ENCODE data around the gene PSMB8.

The PSMB8 gene

DNA sequence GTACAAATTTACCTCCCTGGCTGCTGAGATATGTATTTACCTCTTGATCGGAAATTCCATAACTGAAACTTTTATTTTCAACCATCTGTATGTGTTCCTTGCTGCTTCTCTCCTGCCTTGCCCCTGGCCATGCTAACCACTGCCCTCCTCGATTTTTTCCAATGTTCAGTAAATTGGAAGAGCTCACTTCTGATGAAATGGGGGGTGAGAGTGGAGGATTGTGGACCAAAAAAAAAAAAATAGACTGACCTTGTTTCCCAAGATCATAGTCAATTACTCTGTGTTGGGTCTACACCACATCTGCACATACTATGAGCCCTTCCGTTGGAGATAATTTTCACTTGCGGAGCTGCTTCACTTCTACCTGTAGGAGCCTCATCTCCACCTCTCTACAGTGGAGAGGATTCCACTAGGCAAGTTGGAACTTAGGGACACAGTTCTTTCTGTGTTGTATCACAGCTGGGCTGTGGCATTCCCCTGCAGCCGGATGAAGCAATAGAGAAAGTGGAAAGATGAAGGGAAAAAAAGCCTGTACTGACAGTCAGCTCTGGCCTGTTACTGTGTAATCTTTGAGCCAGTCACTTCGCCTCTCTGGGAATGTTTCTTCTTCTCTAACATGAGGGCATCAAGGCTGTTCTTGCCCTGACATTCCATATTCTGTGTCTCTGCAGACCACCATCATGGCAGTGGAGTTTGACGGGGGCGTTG is 11.8 kb upstream of the PSMB8 start:
- no peak for DNase-seq (ENCODE audit: low spot score)

- no peak for DNase-seq (ENCODE audit: low spot score)
Measured at GRCh38 chr6:32854376-32855178, 10.7 kb upstream of the PSMB8 start.

DNA sequence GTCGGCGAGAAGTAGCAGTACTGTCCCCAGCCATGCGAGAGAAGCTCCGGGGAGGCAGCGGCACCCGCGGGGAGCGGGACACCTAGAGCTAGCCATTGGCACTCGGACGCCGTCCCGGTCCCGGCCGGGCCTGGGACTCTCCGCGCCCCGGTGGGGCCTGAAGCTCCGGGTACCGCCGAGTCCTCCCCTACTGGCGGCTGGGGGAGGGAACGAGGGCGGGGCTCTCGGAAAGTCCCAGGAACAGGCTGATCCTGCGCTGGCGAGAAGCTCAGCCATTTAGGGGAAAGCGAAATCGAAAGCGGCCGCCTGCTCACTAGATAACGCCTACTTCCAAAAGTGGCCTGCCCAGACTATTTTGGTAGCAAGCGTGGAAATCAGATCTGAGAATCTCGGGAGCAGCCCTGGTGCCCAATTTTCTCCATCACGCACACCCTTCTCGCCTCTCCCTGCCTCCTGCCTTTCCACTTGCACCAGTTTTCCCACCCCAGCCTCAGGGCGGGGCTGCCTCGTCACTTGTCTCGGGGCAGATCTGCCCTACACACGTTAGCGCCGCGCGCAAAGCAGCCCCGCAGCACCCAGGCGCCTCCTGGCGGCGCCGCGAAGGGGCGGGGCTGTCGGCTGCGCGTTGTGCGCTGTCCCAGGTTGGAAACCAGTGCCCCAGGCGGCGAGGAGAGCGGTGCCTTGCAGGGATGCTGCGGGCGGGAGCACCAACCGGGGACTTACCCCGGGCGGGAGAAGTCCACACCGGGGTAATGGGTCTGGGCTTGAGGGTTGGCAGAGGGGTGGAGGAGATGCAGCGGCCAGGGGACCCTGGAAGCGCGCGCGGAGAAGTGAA is 9.9 kb upstream of the PSMB8 start, which contains the start of the genes PSMB9 and TAP1:
PSMB9 (plus strand) TSS at position 652 of the 835 bp plus-strand sequence; CDS start at position 690, 38 bp downstream.
TAP1 (minus strand) TSS at position 164 of the 835 bp plus-strand sequence; CDS start at position 96, 68 bp downstream.
- peak; percentile 93 for DNase-seq (ENCODE audit: low spot score)

DNA sequence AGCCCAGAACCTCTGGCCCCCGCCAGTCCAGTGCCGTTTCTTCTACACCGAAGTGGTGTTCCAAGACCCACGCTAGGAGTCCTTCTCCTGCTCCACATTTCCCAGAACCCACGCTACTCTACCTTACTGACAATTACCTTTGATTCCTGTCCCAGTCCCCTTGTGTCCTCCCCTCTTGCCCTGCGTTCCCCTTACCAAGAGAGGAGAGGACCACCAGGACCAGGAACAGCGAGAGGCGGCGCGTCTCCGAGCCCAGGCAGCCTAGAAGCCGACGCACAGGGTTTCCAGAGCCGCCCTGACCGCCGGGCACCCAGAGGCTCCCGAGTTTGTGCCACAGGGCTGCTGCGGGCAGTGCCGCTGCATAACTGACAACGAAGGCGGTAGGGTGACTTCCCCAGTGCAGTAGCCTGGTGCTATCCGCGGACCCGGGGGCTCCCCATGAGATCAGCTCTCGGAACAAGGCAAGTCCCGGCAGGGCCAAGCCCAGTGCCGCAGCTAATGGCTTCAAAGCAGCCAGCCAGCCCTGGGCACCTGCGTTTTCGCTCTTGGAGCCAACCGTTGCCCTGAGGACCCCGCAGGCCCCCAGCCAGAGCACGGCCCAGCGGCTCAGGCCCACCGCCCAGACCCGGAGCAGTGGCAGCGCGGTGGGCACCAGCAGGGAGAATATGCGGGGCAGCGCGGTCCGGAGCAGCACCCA is 9.1 kb upstream of the PSMB8 start:
- no peak for DNase-seq (ENCODE audit: low spot score)

DNA sequence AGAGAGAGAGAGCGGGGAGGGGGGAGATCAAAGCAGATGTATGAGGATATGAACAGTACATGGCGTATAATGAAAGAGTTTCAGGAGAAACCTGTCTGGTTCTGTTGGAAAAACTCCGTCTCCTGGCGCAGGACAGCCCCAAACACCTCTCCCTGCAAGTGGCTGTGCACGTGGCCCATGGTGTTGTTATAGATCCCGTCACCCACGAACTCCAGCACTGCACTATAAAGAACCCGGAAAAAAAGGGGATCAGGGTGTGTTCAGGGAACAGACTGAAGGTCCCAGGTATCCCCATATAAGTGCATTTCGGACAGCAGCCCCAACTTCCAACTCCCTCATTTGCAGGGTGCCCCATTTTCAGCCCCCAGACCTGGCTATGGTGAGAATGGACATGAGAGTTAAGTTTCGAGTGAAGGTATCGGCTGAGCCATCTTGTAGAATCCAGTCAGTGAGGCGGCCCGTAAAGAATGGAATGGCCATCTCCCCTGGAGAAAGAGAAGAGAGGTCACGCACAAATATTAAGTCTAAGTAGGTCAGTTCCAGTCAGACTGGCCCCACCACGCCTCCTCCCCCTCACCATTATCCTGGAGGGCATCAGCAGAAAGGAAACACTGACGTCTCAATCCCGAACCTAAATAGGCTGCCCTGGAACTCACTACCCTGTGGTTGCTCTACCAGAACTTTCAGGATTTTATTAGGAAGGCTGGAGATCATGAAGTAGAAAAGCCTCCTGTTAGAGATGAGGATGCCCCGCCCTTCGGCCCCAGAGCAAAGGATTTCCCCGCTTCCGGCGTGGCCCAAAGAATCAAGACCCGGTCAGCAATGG is 8.4 kb upstream of the PSMB8 start:
- no peak for DNase-seq (ENCODE audit: low spot score)

GRCh38 chr6:32851025-32851424 is 7.2 kb upstream of the PSMB8 start:
- DNase-seq (ENCODE audit: low spot score) = no peak

GRCh38 chr6:32849126-32849525 is 5.3 kb upstream of the PSMB8 start:
- DNase-seq (ENCODE audit: low spot score) = no peak

DNA sequence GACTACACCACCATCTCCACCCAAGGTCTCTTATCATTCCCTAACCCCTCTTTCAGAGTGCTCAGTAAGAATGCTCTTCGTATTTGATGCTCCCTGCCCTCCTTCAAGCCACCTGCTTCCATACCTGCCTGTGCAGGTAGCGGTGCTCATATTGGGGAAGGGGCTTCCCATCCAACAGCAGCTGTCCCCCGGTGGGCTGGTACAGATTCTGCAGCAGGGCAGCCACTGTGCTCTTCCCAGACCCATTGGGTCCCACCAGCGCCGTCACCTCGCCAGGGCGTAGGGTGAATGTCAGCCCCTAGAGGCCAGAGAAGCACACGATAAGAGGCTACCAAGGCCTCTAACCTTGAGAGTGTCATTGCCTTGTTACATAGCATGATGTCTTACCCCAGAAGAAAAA is 3.9 kb upstream of the PSMB8 start:
- DNase-seq (ENCODE audit: low spot score) = no peak

GRCh38 chr6:32847004-32847403 is 3.2 kb upstream of the PSMB8 start:
- no peak for DNase-seq (ENCODE audit: low spot score)

DNA sequence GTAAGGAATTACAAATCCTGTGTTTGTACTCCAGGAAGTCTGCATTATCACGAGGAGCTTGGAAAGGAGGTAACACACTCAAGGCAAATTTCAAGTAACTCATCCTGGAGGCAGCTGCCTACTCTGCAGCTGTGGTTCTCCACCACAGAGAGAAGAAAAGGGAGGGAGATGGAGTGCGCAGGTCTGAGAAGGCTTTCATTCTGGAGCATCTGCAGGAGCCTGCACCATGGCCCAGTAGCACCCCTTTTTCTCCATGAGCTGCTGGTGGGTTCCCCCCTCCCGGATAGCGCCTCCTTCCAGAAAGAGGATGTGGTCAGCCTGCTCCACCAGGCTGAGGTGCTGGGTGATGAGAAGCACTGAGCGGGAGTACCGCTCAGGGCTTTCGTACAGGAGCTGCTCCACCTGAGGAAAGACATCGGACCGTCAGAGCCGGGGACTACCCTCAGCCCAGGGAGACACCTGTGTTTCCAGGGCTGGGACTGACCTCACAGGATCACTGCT is 1.6 kb upstream of the PSMB8 start:
- no peak for DNase-seq (ENCODE audit: low spot score)

DNA sequence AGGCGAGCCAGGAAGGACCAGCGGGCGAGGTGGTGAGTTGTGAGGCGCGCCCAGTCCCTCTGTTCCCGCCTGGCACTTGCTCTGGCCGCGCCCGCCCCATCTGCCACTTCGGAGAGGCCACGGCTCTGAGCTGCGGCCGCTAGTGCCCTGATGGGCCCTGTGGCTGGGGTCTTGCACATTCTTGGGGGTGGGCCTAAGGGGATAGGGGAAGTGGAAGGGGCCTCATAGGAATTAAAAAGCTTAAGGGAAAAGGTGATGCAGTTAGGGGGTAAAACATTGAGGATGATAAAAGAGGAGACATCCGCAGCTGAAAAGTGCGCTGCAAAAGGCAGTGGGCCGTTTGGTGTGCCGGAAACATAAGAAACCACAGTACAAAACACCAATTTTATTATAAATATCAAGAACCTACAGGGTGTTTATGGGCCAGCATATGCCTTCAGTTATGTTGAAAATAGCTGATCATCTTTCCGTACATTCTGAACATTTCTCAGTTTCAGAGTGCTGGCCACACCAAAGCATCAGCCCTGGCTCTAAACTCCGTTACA is 1.1 kb upstream of the PSMB8 start:
- no peak for DNase-seq (ENCODE audit: low spot score)

- no peak for DNase-seq (ENCODE audit: low spot score)
Measured at GRCh38 chr6:32843331-32843978, 392 bp downstream of the PSMB8 start.

GRCh38 chr6:32842690-32843089 is 1.2 kb downstream of the PSMB8 start:
- DNase-seq (ENCODE audit: low spot score) = no peak

GRCh38 chr6:32842021-32842650 is 1.7 kb downstream of the PSMB8 start:
- no peak for DNase-seq (ENCODE audit: low spot score)

DNA sequence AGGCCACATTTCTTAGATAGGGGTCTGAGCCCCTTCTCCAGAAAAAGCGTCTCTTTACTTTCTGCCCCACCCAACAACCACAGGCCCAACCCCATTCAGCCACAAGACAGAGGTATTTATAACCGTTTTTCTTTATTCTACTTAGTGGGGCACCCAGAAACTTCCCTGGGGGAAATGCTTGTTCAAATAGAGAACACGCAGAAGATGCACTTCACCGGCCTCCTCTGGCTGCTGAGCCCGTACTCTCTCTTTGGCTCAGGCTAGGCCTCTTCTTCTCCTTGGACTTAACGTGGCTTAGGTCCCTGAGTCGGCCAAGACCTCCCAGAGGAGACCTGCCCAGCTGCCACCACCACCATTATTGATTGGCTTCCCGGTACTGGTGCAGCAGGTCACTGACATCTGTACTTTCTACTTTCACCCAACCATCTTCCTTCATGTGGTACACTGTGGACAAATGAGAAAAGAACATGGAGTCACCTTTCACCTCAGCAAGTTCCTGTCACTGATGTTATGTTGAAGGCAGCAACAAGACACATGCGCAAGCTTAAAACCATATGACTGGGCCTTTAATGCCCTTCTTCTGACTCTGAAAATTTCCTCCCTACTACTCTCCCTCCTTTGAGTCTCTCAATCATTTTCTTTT is 3.1 kb downstream of the PSMB8 start:
- DNase-seq (ENCODE audit: low spot score) = no peak

- no peak for DNase-seq (ENCODE audit: low spot score)
Measured at GRCh38 chr6:32839356-32839755, 4.5 kb downstream of the PSMB8 start.

DNA sequence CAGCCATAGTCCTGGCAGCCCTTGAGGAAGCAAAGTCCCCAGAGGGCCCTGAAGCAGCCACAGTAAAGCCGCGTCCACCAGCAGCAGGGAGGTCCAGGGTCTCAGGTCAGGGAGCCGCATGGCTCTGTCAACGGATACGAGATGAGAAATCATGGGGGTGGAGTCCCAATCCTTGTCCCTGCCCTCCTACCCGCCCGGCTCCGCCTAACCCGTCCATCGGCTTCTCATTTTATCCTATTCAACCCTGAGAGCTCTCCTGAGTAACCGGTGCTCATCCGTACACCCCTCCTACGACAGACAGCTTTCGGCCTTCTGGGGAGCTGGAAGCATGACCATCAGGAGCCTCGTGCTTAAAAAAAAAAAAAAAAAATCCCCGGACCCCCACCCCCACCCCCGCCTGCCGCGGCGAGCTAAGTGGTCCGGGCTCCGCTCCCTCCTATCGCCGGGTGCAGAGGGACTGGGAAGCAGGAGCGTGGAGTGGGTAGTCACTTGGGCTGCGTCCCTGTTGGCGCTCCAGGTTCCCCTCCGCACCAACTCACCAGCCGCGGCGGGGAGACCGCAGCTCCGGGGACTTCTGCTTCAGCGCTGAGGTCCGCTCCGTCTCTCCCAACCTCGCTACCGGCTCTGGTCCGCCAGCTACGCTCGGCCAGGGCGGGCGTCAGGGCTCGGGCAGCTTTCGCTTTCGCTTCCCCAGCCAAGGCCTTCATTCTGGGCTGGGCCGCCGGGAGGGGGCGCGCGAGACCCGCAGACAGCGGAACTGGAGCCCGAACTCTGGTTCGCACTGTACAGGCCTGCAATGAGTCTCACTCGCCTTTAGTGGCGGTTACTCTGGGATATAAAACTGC is 5.5 kb downstream of the PSMB8 start, which contains the start of gene TAP2:
TAP2 (minus strand) TSS at position 626 of the 845 bp plus-strand sequence; CDS start at position 120, 506 bp downstream.
- peak; percentile 91 for DNase-seq (ENCODE audit: low spot score)

GRCh38 chr6:32837651-32838113 is 6.2 kb downstream of the PSMB8 start:
- peak; percentile 29 for DNase-seq (ENCODE audit: low spot score)

All from LoVo (cell line).